HepG2 (cell line): Measurements from ENCODE around the gene CNTNAP1. TPM values are rescaled to one million over a fixed set of nuclear protein-coding genes. Genes with fewer than 3 reads are reported as not detected.

Experiments used
- BCLAF1 ChIP-seq: fragments of 450-650 bp; IDR thresholded peaks from 2 replicates; pipeline ENCODE4 v1.6.1; 2017; ENCODE audit warnings: mild to moderate bottlenecking
- HNRNPUL1 ChIP-seq: fragments of 200-400 bp; formaldehyde crosslinking; IDR thresholded peaks from 2 replicates; pipeline ENCODE4 v1.6.1; 2017; ENCODE audit warnings: low read depth, mild to moderate bottlenecking, low read length, moderate library complexity
- MEF2D ChIP-seq: sonication (generic); formaldehyde crosslinking; IDR thresholded peaks from 2 replicates; pipeline ENCODE4 v1.5.1; 2020; ENCODE audit warnings: mild to moderate bottlenecking, missing genetic modification reagents
- POLR2AphosphoS5 ChIP-seq: IDR thresholded peaks from 2 replicates; pipeline ENCODE4 v1.6.1; 2012; ENCODE audit warnings: low read depth, low read length
- ZBTB40 ChIP-seq, 2 experiments: fragments of 450-650 bp in 1 of 2; sonication (generic) in 1 of 2; formaldehyde crosslinking in 1 of 2; IDR thresholded peaks; 2 replicates each; pipeline versions ENCODE4 v1.6.1 to v1.8.0; 2016 to 2022; ENCODE audit warnings: antibody characterized with exemption in 1 of 2, mild to moderate bottlenecking in 1 of 2, missing genetic modification reagents in 1 of 2
- ZHX1 ChIP-seq: sonication (generic); formaldehyde crosslinking; IDR thresholded peaks from 2 replicates; pipeline ENCODE4 v1.8.1; 2022; ENCODE audit warnings: low read depth, mild to moderate bottlenecking, missing genetic modification reagents
- ZNF253 ChIP-seq: sonication (generic); formaldehyde crosslinking; IDR thresholded peaks from 2 replicates; pipeline ENCODE4 v1.8.0; 2022; ENCODE audit warnings: mild to moderate bottlenecking, missing genetic modification reagents, borderline replicate concordance
- ZNF549 ChIP-seq: sonication (generic); formaldehyde crosslinking; IDR thresholded peaks from 2 replicates; pipeline ENCODE4 v1.5.0; 2020; ENCODE audit warnings: missing genetic modification reagents
- ZNF567 ChIP-seq: sonication (generic); formaldehyde crosslinking; IDR thresholded peaks from 2 replicates; pipeline ENCODE4 v1.8.1; 2023; ENCODE audit warnings: mild to moderate bottlenecking, missing genetic modification reagents, borderline replicate concordance
- ZNF605 ChIP-seq: sonication (generic); formaldehyde crosslinking; IDR thresholded peaks from 2 replicates; pipeline ENCODE4 v1.8.0; 2022; ENCODE audit warnings: mild to moderate bottlenecking, missing genetic modification reagents
- polyA plus RNA-seq, 8 experiments: library from polyadenylated mRNA; depleted of rRNA in 3 of 8; stranded (reverse) in 7 of 8; unstranded in 1 of 8; fragments of >200 nt; fragmentation: Illumina TruSeq in 4 of 8; extraction: Trizol in 4 of 8; gene quantifications; 2 replicates each; pipeline versions ENCODE4 v1.2.1 to v1.2.3, GENCODE V29; 2011 to 2016; ENCODE audit warnings: low read depth in 4 of 8, missing spikeins in 1 of 8, mixed read lengths in 1 of 8; ENCODE audit not compliant: insufficient read depth in 1 of 8
- total RNA-seq, 5 experiments: library from RNA; depleted of rRNA; stranded (reverse); fragments of >200 nt; fragmentation: Illumina TruSeq; extraction: Trizol; gene quantifications; 2 replicates each; pipeline ENCODE4 v1.2.3, GENCODE V29; 2016; ENCODE audit warnings: low read depth in 1 of 5
- TF ChIP-seq, protein P1 (sequence below): sonication (generic); formaldehyde crosslinking; IDR thresholded peaks from 2 replicates; pipeline ENCODE4 v1.4.0; 2020; ENCODE audit warnings: mild to moderate bottlenecking, missing genetic modification reagents

Gene CNTNAP1
- total and polyA plus RNA-seq, 2 of the 13 experiments (the other 11 are each of a cell fraction or from before 2014, with no cell fraction given) = 4.5 to 7.7 TPM

DNA sequence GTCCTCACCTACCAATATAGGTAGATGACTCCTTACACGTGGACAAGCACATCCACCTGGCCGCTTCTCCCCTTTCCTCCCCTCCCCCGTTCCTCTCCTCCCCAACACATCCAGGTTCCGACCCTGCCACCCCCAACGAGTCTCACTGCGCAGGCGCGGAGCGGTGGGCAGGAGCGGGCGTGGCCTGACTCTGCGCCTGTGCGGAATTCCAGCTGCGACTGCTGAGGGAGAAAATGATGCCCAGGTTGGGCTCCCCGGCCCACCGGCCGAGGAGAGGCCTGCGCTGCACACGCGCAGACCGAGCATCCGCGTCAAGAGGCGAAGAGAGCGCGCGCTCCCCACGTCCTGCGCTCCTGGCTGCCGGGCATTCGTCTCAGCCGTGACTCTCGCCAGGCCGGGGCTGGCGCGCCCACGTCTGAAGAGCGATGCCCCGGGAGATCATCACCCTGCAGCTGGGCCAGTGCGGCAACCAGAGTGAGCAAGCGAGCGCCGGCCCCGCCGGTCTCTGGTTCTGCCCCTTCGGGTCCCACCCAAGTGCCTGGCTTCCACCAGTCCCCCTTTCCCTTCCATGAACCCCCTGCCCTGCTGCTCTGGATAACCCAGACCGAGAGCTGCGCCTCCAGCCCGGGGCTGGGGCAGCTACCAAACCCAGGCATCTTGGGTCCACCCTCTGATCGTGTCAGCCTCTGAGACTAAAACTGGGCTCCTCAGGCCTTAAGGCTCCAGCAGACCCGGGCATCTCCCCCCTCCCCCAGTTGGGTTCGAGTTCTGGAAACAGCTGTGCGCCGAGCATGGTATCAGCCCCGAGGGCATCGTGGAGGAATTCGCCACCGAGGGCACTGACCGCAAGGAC is 23.0 kb upstream of the CNTNAP1 start, which contains the start of gene TUBG2 (continued):
- peak; percentile 44; the same call in 1 of the 2 replicates for TF ChIP-seq HNRNPUL1
- TF ChIP-seq ZNF253 (CRISPR knock-in tag) = no peak; the same call in 1 of the 2 replicates
- no peak for TF ChIP-seq ZNF549 (CRISPR knock-in tag)
- TF ChIP-seq ZNF605 = peak; percentile 67
- TF ChIP-seq BCLAF1 = no peak
- peak; percentile 81 for TF ChIP-seq MEF2D
- no peak for TF ChIP-seq ZNF567
- TF ChIP-seq POLR2AphosphoS5 = peak; percentile 94
- TF ChIP-seq ZBTB40 (IDR thresholded peaks at IDR 0.05) = no peak
- no peak; the same call in 1 of the 2 replicates for TF ChIP-seq ZBTB40 (CRISPR knock-in tag; IDR thresholded peaks at IDR 0.05)
- no peak; the same call in 1 of the 2 replicates for TF ChIP-seq ZHX1
- TF ChIP-seq, protein P1, sequence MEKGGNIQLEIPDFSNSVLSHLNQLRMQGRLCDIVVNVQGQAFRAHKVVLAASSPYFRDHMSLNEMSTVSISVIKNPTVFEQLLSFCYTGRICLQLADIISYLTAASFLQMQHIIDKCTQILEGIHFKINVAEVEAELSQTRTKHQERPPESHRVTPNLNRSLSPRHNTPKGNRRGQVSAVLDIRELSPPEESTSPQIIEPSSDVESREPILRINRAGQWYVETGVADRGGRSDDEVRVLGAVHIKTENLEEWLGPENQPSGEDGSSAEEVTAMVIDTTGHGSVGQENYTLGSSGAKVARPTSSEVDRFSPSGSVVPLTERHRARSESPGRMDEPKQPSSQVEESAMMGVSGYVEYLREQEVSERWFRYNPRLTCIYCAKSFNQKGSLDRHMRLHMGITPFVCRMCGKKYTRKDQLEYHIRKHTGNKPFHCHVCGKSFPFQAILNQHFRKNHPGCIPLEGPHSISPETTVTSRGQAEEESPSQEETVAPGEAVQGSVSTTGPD (CRISPR knock-in tag) = no peak
